Colonic mucosa (tissue), 4 donors: Measurements from ENCODE around the gene ODF2. TPM values are rescaled to one million over a fixed set of nuclear protein-coding genes. Genes with fewer than 3 reads are reported as not detected.

Source experiments
- DNase-seq: peaks from one replicate; pipeline ENCODE4 v3.0.0-alpha.2; 2020
- H3K27ac ChIP-seq: fragments of 200-600 bp; one replicate; pipeline ENCODE4 v1.8.0; 2021
- H3K27me3 ChIP-seq: fragments of 200-600 bp; one replicate; pipeline ENCODE4 v1.8.0; 2021
- H3K36me3 ChIP-seq: fragments of 200-600 bp; one replicate; pipeline ENCODE4 v1.8.0; 2021
- H3K4me1 ChIP-seq: fragments of 200-600 bp; one replicate; pipeline ENCODE4 v1.8.0; 2021; ENCODE audit warnings: mild to moderate bottlenecking
- H3K4me3 ChIP-seq: fragments of 200-600 bp; one replicate; pipeline ENCODE4 v1.8.0; 2021
- H3K9ac ChIP-seq, 2 donors: one replicate each; pipeline ENCODE4 v1.7.0; 2013; ENCODE audit warnings: control low read depth in 2 of 2, low read depth in 2 of 2, low read length in 2 of 2
- H3K9me3 ChIP-seq: fragments of 200-600 bp; one replicate; pipeline ENCODE4 v1.8.0; 2021
- CTCF ChIP-seq: fragments of 200-600 bp; IDR thresholded peaks from one replicate; pipeline ENCODE4 v1.8.0; 2022; ENCODE audit warnings: antibody characterized with exemption, mild to moderate bottlenecking
- intact Hi-C: fragments of 100-400 bp; cut with DNase I; formaldehyde crosslinking; loops from one replicate; pipeline ENCODE4 v1.14.1; 2022
- total RNA-seq, 2 donors: library from RNA; stranded (reverse); fragmentation: NEBNext Ultra II Directional in 1 of 2; extraction: Animal tissue kit (Norgen Biotek cat#: 25700) in 1 of 2; gene quantifications; one replicate each; pipeline ENCODE4 v1.2.1, GENCODE V29; 2021
- donor health status: healthy.
- donor health status: DM: no; HTN: no; CAD: no.
- donor health status: DM: no; HTN: no; CAD: no.

Gene ODF2
- total RNA-seq, 2 donors from 2014 or later = 14.9 to 36.2 TPM

DNA sequence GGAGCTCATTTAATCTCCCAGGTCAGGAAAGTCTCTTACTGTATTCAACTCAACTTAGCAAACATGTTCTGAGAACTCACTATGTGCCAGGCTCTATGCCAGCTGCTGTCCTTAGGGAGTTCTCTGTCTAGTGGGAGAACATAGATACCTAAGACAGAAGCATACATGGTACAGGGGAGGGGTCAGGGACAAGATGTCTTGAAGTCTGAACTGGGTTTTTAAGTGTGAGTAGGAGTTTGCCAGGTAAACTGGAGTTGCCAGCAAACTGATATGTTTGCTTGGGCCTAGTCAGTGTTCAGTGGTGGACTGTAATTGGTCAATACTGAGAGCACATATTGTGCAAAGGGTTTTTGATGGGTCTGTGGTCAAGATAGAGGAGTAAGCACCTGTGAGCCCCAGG lies 30.4 kb downstream of the ODF2 start:
- Histone ChIP-seq H3K9ac (no peak overlapping the region), H3K4me3 (no peak overlapping the region), H3K9me3 (no peaks in the 10 kb centered on the region), H3K27ac (no peak overlapping the region), H3K36me3 (no peaks in the 10 kb centered on the region), H3K4me1 (no peaks in the 10 kb centered on the region), H3K27me3 (no peaks in the 10 kb centered on the region)
- no peak for DNase-seq
- no peak for TF ChIP-seq CTCF
- intact Hi-C loops = no loop called here

DNA sequence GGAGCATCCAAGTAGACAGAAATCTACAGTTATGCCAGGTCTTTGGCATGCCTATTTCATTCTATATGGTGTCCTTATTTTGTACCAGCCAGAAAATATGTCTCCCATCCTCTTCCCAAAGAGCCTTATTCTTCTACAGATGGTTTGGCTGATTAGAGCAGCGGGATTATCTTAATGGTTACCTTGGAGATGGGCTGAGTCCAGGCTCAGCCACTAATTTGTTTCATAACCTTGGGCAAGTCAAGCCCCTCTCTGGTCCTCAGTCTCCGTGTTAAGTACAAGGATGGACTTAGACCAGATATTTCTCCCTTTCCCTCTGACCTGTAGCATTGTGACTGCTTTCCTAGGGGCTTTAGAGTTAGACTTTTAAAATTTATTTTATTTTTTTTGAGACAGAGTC lies 37.6 kb downstream of the ODF2 start:
- no peak for TF ChIP-seq CTCF
- Histone ChIP-seq H3K9ac (no peak overlapping the region), H3K27me3 (no peaks in the 10 kb centered on the region), H3K27ac (no peak overlapping the region), H3K4me1 (no peaks in the 10 kb centered on the region), H3K36me3 (no peaks in the 10 kb centered on the region), H3K4me3 (no peak overlapping the region), H3K9me3 (no peaks in the 10 kb centered on the region)
- no peak for DNase-seq
- intact Hi-C loops = no loop called here

GRCh38 chr9:128494108-128494745 lies 38.4 kb downstream of the ODF2 start:
- no peaks in the 10 kb centered on the region for H3K4me1 ChIP-seq
- no peak overlapping the region for H3K9ac ChIP-seq
- peak; percentile 69 for DNase-seq
- H3K9me3 ChIP-seq = no peaks in the 10 kb centered on the region
- H3K27ac ChIP-seq = peak overlapping the region; percentile 2
- TF ChIP-seq CTCF = no peak
- H3K4me3 ChIP-seq = no peak overlapping the region
- intact Hi-C loops = no loop called here
- no peaks in the 10 kb centered on the region for H3K27me3 ChIP-seq
- H3K36me3 ChIP-seq = no peaks in the 10 kb centered on the region

DNA sequence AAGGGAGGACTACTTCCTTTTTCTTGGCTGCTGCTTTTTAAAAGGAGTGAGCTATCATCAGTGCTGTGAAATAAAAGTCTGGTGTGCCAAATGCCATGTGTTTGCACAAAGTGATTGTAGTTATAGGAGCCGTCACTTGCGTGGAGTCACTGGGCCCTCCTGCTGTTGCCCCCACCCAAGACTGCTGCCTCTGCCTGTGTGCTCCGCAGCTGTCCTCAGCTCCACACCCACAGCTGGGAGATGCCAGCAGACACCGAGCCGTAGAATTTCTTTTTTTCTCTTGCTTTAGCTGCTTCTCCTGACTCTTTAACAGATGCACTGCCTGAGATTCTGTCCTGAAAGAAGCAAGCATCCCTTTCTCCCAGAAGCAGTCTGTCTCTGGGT lies 38.9 kb downstream of the ODF2 start:
- Histone ChIP-seq H3K27ac (peak overlapping the region; percentile 2), H3K4me3 (no peak overlapping the region), H3K9me3 (no peaks in the 10 kb centered on the region), H3K27me3 (no peaks in the 10 kb centered on the region), H3K36me3 (no peaks in the 10 kb centered on the region), H3K9ac (peak overlapping the region in 1 of 2 donors; percentile 32), H3K4me1 (no peaks in the 10 kb centered on the region)
- DNase-seq = no peak
- intact Hi-C loops = no loop called here
- no peak for TF ChIP-seq CTCF

DNA sequence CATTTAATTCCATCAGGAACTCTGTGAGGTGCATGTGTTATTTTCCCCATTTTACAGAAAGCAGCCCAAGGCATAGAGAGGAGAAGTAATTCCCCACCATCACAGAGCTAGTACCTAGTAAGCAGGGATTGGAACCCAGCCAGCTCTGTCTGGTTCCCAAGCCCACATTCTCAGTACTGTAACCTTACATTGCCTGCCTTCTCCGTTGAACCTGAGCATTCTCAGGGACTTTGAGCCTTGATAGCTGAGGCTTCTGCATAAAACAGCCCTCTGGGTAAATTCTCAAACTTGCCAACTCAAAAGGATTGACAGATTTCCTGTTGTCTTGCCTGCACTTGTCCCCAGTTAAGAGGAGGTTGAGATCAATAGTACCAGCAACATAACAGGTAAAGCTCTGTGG lies 39.5 kb downstream of the ODF2 start:
- Histone ChIP-seq H3K4me1 (no peaks in the 10 kb centered on the region), H3K9me3 (no peaks in the 10 kb centered on the region), H3K4me3 (no peak overlapping the region), H3K9ac (no peak overlapping the region), H3K27me3 (no peaks in the 10 kb centered on the region), H3K27ac (no peak overlapping the region), H3K36me3 (no peaks in the 10 kb centered on the region)
- no peak for DNase-seq
- no peak for TF ChIP-seq CTCF
- intact Hi-C loops = no loop called here
